GM19395 (cell line): Measurements from ENCODE around the gene ADGRA3.

Experiments used
- ATAC-seq: cut with Tn5 transposase; IDR thresholded peaks from one replicate; pipeline ENCODE4 v1.9.1; 2021; ENCODE audit warnings: mild to moderate bottlenecking, moderate library complexity; ENCODE audit not compliant: unreplicated experiment

The ADGRA3 gene

DNA sequence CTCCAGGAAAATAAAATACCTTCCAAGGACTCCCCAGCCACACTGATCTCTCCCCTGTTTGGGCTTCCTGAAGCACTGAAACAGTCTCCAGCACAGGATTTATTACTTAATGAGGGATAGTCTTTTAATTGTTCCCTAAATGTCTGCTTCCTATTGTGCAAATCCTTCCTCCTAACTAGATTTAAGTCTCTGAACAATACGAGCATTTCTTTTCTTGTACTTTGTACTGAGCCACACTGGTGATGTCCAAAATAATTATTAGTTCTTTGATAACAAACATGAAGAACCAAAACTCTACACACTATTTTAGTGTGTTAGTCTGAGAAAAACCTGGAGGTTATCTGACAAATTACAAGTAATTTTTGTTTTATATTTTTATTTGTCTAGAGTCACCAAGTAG is 5.1 kb downstream of the ADGRA3 start:
- ATAC-seq: no peak

DNA sequence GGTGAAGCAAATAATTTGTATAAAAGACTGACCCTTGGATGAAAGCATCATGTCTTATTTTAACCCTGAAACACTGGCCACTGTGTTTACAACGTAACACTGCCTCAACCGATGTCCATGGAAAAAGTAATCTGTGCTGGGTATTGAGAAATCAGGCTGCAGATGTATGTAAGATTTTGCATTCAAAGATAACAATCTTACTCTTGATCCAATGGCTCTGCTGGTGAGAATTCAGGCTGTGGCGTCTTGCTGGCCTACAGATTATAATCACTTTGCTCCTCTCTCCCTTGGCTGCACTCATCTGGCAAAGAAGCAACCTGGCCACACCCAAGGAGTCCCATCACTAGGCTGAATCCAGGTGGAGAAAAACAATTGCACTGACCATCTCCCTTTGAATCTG is 7.5 kb downstream of the ADGRA3 start:
- ATAC-seq: no peak

DNA sequence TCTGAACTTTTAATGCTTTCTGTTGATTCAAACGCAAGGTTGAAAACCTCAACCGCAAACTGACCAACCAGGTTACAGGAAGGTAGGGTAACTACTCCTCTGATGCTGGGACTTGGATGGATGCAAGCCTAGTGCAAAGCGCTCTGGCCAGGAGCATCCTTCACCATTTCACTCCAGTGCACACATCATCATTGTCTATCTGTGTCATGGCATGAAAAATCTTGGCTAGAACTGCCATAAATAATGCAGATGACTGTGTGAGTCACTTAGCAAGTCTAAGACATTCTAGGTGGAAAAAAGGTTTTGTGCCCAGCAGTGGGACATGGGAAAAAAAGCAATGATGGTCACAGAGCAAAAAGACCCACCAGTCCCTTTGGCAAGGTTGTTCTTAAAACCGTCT is 10.9 kb downstream of the ADGRA3 start:
- no peak for ATAC-seq

DNA sequence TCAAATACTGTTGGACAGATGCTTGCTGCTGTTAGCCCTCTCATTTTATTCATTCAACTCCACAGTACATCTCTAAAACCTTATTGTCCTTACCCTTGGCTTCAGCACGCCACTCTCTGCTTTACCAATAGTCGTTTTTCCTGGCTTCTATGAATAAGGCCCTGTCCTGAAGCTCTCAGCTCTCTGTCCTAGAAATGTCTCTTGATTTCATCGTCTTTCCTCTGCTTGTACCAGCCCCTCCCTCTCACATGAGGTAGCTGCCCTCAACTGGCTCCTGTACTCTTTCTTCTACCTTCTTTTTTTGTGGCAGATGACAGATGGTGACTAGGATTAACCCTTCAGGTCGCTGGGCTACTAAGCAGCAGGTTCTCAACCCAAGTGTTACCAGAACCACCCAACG is 11.4 kb downstream of the ADGRA3 start:
- ATAC-seq: no peak

DNA sequence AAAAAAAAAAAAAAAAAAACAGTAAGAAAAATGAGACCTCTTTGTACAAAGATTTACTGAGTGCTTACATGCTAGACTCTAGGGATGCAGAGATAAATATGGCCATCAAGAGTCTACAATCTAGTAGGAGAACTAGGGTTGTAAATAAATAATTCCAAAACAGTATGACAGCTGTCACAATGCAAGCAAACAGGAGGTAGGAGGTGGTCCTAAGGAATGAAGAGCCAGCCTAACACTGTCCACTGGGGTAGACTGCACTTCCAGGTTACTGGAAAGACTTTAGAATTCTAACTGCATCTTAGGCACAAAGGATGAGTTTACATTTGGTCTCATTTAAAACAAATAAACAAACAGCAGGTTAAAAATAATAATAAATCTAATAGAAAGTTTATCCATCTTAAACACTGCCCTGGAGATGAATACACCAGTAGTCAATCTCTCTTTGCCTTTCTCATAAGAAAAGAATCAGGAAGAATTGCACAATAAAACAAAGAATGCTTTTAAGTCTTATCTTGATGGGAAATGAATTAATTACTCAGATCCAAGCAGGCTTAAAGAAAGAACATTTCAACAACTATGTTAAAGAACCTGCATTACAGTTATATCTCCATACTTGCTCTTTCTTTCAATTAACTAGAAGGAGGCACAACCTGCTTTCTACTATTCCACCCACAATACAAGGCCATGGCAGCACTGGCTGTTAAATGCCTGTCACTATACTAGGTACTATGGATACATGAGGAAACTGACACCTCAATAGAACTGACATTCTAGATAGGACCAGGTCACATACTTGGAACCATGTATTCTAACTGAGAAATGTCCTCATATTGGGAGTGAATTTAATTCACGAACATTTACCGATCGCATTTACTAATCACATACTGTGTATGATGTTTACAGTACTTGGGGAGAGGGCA is 12.7 kb downstream of the ADGRA3 start:
- ATAC-seq: no peak

DNA sequence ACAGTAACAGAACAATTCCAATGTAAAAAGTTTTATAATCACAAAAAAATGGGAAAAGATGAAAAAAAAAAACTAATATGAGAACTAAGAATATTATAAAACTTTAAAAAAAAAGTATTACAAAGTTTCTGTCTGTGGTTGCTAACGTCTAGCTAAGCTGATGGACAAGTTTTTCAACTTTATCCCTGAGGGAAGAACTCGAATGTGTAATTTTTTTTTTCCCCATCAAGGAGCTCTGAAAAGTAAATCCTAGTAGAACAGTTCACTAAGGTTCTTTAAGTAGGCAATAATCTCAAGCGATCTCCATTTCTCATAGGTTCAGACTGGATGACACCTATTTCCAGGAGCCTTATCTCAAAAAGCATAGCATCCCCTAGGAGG is 14.2 kb downstream of the ADGRA3 start:
- no peak for ATAC-seq

DNA sequence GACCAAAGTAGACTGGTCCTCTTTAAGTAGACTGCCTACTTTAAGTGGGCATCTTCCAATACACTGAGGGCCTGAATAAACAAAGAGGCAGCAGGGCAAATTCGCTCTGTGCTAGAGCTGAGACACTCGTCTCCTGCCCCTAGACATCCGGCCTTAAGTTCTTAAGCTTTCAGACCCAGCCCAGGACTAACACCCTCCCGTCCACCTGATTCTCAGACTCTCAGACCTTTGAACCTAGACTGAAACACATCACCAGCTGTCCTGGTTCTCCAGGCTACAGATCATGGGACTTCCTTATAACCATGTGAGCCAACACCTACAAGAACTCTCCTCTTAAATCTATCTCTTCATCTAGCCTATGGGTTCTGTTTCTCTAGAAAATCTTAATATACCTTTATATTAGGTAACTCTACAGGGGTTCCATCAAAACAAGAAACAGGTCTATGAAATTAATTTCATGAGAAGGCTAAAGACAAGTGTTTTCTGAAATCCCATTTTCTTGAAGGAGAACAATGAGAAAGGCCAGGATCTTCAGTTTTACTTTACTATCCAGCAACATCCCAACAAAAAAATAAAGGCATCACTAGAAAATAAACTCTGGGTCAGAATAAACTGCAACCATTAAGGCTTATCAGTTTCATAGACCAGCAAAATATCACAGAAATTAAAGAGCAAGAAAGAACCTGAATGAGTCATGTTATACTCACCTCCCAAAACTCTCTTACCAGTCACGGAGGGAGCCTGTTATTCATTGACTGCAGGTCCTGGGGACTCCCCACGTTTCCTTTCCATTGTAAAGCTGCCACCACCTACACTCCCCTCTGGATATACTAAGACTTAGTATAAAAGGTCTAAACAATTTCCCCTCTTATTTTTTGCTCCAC is 14.8 kb downstream of the ADGRA3 start:
- ATAC-seq: peak; percentile 74

DNA sequence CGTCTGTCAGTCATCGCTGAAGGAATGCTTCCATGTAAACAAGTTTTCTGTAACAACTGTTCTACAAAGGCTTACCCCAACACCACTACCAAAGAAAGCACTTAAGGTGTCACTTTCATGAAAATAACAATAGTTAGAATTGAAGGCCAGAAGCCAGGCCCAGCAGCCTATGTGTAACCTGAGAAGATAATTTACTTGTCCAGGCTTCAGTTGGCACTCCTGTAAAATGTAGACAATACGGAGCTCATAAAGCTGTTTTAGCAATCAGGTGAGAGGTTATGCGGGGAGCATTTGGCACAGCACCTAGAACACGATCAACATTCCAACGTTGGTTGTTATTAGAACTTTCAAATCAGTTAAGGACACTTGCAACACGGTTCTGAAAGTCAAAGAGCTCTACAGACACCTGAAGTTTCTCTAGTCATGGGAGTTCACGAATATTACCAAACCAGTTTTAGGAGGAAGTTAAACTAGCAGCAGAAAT is 15.7 kb downstream of the ADGRA3 start:
- ATAC-seq: no peak

DNA sequence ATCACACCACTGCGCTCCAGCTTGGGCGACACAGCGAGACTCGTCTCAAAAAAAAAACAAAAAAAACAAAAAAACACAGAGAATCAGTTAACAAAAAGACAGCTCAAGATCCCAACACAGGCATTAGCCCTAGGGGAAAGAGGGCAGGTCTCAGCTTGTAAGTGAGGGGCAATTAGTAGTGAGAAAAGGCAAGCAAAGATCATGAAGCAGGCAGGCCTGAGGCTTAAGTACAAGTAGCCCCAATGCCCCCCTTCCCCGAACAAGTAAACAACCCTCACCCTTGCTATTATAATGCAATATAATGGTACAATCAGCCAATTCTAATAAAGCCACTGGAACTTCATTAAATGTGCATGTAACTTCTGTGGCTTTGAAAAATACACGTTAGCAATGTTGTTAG is 17.0 kb downstream of the ADGRA3 start:
- ATAC-seq: no peak

DNA sequence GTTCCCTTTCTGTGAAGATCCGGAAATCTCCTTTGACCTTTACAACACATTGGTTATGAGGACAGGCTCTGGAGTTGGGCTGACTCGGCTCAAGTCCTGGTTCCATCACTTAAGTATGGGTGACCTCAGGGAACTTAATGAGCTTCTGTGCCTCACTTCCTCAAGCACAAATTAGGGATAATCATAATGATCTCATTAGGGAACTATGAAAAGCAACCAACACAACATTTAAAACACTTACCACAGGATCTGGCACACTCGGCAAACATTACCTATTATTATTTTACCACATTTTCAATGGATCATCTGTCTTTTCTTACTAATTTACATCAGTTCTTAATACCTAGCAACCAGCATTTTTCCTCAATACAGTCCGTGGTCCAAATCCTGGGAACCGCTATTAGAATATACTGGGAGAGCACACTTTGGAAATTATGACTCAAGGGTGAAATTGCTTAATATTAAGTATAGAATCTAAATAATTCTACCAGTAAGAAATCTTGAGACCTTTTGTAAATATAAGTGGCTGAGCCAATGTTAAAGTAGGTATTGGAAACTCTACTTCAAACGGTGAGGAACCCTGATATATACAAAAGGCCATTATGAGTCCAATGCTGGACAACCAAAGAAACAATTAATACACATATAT is 19.6 kb downstream of the ADGRA3 start:
- ATAC-seq: no peak

DNA sequence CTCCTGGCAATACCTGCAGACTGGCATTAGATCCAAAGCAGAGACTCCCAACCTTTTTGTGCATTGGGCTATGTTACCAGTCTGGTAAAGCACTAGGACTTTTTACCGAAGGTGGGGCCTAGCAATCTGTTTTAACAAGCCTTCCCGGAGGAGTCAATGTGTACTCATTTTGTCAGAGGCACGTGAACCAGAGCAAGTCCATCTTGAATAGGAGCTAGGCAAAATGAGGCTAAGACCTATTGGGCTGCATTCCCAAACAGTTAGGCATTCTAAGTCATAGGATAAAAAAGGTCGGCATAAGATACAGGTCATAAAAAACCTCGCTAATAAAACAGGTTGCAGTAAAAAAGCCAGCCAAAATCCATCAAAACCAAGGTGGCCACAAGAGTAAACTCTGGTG is 22.3 kb downstream of the ADGRA3 start:
- ATAC-seq: no peak

DNA sequence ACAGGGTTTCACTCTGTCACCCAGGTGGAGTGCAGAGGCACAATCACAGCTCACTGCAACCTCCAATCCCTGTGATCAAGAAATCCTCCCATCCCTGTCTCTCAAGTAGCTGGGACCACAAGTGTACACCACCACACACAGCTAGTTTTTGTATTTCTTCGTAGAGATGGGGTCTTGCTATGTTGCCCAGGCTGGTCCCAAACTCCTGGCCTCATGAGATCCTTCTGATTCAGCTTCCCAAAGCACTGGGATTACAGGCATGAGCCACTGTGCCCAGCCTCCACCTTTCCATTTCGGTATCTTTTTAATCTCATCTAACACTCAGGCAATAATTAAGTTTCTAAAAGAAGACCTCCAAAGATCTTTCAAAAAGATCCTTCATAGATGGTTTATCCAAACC is 22.9 kb downstream of the ADGRA3 start:
- ATAC-seq: no peak

DNA sequence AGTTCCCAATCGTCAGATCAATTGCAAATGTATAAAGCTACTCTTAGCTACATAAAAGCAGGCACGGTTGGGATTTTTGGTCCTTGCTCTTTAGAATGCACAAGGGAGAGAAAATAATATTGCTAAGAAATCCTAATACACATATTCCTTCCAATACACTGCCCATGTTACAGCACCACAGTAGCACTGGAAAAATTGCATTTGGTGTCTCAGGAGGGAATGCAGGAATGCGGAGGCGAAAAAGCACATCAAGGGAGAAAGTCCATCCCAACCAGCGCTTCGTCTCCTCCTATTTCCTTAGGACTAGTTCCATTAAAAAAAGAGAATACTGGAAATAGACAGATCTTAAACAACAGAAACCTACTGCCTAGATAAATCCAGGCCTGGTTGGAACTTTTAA is 23.9 kb downstream of the ADGRA3 start:
- ATAC-seq: no peak

DNA sequence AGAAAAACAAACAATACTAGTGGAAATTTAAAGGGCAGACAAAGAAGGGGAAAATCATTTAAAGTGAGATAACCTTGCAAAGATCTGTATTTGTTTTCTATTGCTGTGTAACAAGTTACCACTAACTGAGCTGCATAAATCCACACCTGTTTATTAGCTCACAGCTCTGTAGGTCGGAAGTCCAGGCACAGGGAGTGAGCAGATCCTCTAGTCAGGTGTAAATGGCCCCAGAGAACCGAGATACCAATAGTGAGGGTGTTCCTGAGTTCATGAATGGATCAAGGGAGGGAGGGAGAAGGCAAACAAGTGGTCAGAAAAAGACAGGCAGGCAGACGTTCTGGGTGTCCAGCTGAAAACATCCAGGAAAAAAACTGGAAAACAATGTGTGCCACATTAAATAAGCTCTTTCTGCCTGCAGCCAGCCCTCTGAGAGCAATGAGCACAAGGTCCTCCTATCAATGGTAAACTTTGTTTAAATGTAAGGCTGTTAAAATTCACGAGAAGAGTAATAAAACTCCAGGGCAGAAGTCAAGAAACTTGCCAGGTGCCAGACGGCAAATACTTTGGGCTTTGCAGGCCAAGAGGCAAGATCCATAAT is 25.0 kb downstream of the ADGRA3 start:
- no peak for ATAC-seq

DNA sequence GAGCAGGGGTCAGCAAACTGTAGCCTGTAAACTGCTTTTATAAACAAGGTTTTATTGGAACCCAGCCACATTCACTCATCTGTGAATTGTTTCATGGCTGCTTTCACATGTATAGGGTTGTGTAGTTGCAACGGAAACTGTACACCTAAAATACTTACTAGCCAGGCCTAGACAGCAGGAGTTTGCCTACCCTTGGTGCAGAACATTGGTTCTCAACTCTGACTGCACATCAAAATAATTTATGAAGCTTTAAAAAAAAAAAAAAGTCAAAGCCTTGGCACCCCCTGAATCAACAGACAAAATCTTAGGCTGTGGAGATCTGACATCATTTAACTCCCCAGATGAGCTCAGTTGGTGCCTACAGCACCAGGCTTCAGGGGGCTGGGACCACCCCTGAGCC is 27.8 kb downstream of the ADGRA3 start:
- ATAC-seq: no peak

DNA sequence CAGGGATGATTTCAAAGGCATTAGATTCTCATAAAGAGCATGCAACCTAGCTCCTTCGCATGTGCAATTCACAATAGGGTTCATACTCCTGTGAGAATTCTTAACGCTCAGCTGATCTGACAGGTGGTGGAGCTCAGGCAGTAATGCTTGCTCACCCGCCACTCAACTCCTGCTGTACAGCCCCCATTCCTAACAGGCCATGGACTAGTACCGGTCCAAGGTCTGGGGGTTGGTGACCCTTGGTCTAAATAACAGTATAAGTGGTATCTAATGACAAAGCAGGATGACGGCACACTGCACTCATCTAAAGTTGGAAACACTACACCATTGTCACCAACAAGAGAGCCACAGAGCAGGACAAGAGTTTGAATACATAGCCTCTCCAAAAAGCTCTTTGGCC is 28.5 kb downstream of the ADGRA3 start:
- ATAC-seq: no peak

DNA sequence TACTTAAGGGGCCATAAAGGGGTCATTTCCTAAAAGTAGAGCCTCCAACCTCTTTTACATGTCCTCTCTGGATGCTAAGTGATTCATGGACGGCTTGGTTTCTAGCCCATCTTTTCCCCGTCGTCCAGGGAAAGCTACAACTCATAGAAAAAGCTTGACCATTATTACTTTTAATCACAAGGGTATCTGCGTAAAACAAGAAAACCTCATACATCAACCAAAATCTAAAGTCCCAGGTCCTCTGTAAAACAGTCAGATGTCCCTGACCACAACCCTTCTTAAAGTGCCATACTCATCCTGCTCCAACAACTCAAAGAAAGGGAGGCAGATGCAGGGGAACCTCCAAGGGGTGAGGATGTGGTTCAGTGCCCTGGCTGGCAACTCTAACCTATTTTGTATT is 29.6 kb downstream of the ADGRA3 start:
- ATAC-seq: no peak

DNA sequence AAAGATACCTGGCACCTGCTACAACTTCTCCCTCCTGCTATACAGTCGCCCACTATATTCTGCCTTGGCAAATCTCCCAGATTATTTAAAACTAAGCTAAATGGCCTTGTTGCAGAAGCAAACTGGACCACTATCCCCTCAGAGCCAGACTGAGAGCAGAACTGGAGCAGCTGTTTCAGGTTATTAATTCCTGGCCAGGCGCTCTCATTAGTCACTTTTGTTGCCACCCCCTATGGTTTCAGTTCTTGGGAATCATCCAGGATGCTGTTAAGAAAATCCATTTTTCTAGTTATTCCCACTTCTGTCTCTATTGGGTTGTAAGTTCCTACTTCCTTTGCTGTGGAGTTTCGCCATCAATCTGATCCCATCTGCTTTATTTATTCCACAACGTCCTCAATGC is 30.1 kb downstream of the ADGRA3 start:
- no peak for ATAC-seq

DNA sequence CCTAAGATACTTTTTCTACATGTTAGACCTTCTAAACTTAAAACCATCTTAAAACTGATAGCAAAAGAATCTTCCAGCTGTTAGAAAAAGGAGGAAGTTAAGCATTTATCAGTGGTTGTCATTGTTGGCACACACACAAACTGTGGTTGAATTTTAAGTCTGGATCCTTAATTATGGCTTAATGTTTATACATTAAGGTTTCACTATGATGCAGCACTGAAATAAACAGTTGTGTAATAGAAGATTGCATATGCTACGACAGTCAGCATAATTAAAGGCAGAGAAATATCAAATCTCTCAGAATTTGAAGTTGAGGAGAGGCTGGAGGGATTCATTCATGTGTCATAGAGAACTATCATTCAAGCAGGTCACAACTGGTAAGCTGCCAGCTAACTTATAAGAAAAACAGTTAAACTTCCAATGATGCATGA is 32.3 kb downstream of the ADGRA3 start:
- peak; percentile 65 for ATAC-seq

DNA sequence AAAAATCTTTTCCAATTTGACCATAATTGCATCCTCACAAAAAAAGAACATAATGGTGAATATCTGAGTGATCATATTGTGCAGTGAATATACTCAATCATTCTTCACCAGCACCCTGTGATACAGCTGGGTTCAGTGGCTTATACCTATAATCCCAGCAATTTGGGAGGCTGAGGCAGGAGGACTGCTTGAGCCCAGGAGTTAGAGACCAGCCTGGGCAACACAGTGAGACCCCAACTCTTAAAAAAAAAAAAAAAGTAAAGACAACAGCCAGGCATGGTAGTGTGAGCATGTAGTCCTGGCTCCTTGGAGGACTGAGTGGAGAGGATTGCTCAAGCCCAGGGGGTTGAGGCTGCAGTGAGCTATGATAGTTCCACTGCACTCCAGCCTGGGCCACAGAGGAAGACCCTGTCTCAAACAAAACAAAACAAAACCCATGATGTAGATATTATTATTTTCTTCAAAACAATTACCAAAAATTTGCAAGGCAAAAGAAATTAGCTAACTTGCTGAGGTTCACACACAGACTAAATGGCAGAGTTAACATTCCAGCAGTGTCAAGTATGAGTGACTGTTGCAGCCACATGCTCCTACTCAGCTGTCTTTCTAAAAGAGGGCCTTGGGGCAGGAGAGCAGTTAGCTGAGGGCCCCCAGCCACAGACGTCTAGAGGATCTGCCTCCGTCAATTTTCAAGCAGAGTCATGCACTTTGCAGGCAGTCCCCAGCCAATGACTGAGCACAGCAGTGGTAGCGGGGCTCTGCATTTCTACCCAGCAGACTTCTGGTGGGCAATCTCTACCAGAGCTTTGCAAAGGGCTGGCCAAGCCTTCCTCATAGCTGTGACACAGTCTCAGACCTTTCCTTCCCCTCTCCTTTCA is 33.4 kb downstream of the ADGRA3 start:
- ATAC-seq: no peak
